A172 (cell line): ENCODE results near the gene CDH9. TPM values are rescaled to one million over a fixed set of nuclear protein-coding genes. Genes with fewer than 3 reads are reported as not detected.
"Not testable (repeated sequence)": the region's sequence is repeated elsewhere in the genome, so short reads cannot be mapped to it uniquely, and the experiment has no call there.

Experiments
- DNase-seq: peaks from one replicate; pipeline ENCODE4 v3.0.0-alpha.2; 2015; ENCODE audit warnings: low spot score
- total RNA-seq: library from RNA; depleted of rRNA; stranded (reverse); fragments of >200 nt; shearing (Covaris generic); gene quantifications from 2 replicates; pipeline ENCODE4 v1.2.3, GENCODE V29; 2014

Gene CDH9
- total RNA-seq, 1 experiment from 2014 or later: 0.22 TPM

DNA sequence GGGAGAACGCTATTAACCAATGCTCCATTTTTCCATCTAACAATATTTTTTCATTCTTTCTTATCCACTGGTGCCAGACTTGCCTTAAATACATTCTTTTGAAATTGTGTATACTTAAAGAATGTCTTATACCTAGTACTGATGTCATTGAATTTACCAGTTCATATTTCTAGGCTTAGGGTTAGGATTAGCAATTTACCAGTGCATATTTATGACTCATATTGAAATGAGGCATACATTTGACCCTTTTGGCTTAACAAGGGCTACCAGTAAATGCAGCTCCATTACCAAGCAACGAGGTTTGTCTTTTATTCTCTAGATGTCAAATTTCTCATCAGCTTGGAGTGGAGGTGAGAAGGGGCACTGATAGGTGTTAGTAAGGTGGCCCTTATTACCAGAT is 89.5 kb downstream of the CDH9 start:
- DNase-seq: no peak

- no peak for DNase-seq
Observed at GRCh38 chr5:26945901-26946300, 92.5 kb downstream of the CDH9 start.

DNA sequence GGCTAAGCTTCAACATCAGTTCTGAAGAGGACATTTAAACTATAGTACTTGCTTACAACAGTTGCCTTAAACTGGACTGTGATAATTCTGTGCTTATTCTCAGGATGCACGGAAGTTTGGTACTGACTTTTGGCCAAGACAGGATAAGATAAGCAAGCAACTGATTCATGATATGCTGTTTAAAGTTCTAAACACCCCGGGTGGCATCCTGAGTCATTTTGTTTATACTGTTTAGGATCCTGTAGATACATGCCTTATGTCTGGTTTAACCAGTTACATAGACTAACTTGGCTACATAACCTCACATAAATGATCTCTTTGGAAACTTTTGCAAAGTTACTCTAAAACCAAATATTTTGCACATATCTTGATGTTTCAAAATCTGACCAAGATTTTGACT is 95.9 kb downstream of the CDH9 start:
- DNase-seq: peak; percentile 79

- DNase-seq: peak; percentile 32
Observed at GRCh38 chr5:26940994-26941393, 97.4 kb downstream of the CDH9 start.

- no peak for DNase-seq
Observed at GRCh38 chr5:26932238-26932637, 106.1 kb downstream of the CDH9 start.

- no peak for DNase-seq
Observed at GRCh38 chr5:26921439-26921838, 116.9 kb downstream of the CDH9 start.

- DNase-seq: no peak
Observed at GRCh38 chr5:26903469-26903868, 134.9 kb downstream of the CDH9 start.

GRCh38 chr5:26894719-26895263 is 143.6 kb downstream of the CDH9 start:
- peak; percentile 37 for DNase-seq

DNA sequence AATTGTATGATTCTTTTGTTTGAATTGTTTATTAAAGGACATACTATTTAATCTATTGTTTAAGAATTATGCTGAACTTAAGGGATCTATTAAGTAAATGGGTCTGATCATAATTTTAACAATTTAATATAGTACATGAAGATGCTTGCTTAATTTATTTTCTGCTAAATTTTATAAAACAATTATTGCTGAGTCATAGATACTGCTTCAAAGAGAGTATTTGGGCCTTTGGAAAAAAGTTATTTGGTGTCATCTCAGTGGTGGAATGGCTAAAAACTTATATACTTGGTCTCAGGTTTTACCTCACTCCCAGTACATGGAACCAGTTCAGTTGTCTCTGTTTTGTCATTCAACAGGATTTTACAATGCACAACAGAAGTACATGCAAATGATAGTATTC is 145.3 kb downstream of the CDH9 start:
- no peak for DNase-seq

DNA sequence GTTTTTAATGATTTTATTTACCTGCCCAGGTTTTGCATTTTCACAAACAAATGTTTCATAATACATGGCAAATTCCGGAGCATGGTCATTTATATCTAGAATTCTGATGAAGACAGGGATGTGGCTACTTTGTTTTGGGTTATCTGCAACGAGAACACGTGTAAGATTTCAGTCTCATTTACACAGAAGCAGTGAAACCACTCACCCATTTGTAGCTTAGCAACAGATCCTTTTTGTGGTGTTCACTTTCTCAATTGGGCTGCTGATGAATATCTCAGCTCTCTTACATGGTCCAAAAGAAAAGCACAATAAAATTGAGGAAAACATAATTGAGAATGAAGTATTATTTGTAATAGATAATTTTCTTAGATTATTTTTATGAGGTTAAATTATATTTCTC is 148.6 kb downstream of the CDH9 start:
- DNase-seq: no peak

- DNase-seq: no peak
Observed at GRCh38 chr5:26884481-26884880, 153.9 kb downstream of the CDH9 start.

- DNase-seq: no peak
Observed at GRCh38 chr5:26883375-26883774, 155.0 kb downstream of the CDH9 start.

DNA sequence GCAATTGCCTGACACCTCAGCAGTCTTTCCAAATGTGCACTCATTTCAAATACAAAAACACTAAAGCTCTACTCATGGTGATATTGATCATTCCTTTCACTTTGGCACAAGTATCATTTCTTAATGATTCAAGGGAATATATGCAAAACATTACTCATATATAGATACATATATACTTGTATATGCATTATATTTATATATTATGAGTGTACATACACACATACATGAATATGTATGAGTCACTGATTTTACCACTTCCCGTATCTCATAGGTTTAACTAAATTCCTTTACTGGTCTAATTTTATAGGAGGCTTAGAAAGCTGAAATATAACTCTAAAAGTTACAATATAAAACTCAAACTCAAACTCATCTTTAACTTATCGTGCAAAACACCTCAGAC is 156.5 kb downstream of the CDH9 start:
- no peak for DNase-seq

- DNase-seq: no peak
Observed at GRCh38 chr5:26877154-26877553, 161.2 kb downstream of the CDH9 start.

GRCh38 chr5:26872337-26872736 is 166.0 kb downstream of the CDH9 start:
- DNase-seq: peak; percentile 14

DNA sequence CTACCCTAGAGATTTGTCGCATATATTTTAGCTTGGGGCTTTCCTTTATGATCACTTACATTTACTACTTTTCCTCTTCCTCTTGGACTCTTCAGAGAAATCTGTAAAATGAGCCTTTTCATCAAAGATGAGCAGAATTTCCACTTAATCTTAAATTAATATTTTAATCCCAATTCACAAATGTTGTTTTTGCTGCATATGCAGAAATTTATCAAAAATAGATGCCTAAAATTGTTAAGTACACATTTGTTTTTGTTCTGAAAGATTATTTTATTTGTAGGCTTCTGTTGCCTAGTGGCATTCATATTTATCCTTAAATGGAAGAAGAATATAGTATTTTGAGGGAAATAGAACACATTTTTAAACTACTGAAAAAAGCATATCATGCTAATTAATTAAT is 168.6 kb downstream of the CDH9 start:
- DNase-seq: no peak

DNA sequence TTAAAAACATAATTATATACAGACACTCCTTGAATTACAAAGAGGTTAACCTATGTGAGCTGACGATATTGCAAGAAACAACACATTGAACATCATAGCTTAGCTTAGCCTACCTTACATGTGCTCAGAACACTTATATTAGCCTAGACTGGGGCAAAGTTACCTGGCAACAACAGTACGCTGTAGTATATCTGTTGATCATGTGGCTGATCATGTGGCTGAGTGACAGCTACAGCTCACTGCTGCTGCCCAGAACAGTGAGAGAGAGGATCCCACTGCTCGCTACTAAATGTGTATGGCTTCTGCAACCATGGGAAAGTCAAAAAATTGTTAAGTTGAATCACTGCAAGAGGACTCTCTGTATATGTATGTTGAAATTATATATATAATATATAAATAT is 169.9 kb downstream of the CDH9 start:
- DNase-seq: no peak

DNA sequence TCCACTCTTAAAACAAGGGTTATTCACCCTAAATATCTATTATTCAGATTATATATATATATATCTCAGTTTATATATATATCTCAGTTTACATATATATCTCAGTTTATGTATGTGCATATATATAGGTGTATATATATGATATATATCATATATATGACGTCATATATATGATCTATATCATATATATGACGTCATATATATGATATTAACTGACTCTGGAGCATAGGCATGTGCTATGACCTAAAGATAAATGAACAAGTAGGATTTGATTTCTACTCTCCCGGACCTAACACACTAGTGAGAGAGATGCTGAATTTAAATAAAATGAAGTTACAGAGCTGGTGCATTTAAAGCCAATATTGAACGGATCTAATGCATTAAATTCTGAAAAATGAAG is 174.3 kb downstream of the CDH9 start:
- DNase-seq: no peak

GRCh38 chr5:26856238-26856637 is 182.1 kb downstream of the CDH9 start:
- no peak for DNase-seq

DNA sequence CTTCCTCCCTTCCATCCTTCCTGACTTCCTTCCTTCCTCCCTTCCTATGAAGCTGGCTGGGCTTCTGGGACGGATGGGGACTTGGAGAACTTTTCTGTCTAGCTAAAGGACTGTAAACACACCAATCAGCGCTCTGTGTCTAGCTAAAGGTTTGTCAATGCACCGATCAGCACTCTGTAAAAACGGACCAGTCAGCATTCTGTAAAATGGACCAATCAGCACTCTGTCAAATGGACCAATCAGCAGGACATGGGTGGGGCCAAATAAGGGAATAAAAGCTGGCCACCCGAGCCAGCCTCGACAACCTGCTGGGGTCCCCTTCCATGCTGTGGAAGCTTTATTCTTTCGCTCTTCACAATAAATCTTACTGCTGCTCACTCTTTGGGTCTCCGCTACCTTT is 185.9 kb downstream of the CDH9 start:
- not testable (repeated sequence) for DNase-seq

- DNase-seq: peak; percentile 39
Observed at GRCh38 chr5:26847041-26847736, 191.2 kb downstream of the CDH9 start.

GRCh38 chr5:26843677-26844076 is 194.7 kb downstream of the CDH9 start:
- DNase-seq: no peak

DNA sequence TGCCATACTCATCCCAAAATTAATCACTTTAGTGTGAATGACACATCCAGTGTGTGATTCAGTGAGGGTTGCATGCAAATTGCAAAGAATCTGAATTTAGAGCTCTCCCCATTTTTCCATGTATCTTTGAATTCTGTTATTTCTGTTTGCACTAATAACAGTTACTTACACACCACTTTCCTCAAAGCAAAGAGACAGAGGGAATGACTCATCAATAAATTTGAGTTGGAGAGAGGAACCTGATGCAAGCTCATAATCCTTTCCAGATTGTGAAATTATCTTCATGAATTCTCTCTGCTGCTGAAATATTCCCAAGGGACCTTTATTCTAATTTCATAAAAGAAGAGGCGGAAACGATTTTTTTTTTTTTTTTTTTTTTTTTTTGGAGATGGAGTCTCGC is 204.8 kb downstream of the CDH9 start:
- no peak for DNase-seq
